ENCODE measurements around the gene FHOD3. TPM values are rescaled to one million over a fixed set of nuclear protein-coding genes. Genes with fewer than 3 reads are reported as not detected.

FHOD3 gene
- total RNA-seq, 2 donors from 2014 or later: 2.8 to 3.1 TPM

DNA sequence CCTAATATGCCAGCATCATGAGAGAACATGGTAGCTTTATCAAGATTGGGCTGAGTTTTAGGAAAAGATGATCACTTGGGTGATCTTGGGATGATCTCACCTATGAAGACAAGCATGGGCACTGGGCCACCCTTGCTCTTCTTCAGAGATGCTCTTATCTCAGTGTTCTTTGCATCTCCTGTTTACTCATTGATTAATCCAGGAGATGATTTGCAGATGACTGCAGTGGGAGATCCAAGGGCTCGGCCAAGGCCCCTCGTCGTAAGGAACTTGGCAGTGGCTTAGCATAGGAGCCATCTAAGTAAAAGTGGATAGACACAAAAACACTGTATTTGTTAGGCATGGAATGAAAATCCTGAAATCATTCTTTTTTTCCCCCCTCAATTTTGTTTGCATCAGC, 228.4 kb downstream of the FHOD3 start:
- Mint-ChIP-seq H3K9me3 (no peaks in the 10 kb centered on the region), H3K27me3 (ENCODE audit: insufficient read depth) (no peaks in the 10 kb centered on the region), H3K36me3 (ENCODE audit: low read depth) (no peaks in the 10 kb centered on the region), H3K4me1 (peaks cover 3% of the 10 kb centered on the region), H3K27ac (no peak overlapping the region), H3K4me3 (no peak overlapping the region)
- Histone ChIP-seq H3K9me3 (ENCODE audit: control insufficient read depth, low read length) (no peaks in the 10 kb centered on the region), H3K27ac (ENCODE audit: low read depth, low read length) (no peak overlapping the region), H3K27me3 (ENCODE audit: control insufficient read depth, insufficient read depth, low read length, poor library complexity, severe bottlenecking) (no peaks in the 10 kb centered on the region), H3K36me3 (ENCODE audit: control insufficient read depth, insufficient read depth, low read length) (no peaks in the 10 kb centered on the region), H3K4me3 (ENCODE audit: low read length) (no peak overlapping the region), H3K4me1 (ENCODE audit: control insufficient read depth, insufficient read depth, low read length) (no peaks in the 10 kb centered on the region), H3K9ac (ENCODE audit: extremely low read depth, low read length, poor library complexity, severe bottlenecking) (no peak overlapping the region)
- 93 to 94% methylated on average over 2 to 3 of the region's 3 CpGs for WGBS, 2 experiments (ENCODE audit: insufficient coverage in 1 of 2, insufficient read length in 1 of 2)
- no peak for DNase-seq
- TF ChIP-seq, protein P1, sequence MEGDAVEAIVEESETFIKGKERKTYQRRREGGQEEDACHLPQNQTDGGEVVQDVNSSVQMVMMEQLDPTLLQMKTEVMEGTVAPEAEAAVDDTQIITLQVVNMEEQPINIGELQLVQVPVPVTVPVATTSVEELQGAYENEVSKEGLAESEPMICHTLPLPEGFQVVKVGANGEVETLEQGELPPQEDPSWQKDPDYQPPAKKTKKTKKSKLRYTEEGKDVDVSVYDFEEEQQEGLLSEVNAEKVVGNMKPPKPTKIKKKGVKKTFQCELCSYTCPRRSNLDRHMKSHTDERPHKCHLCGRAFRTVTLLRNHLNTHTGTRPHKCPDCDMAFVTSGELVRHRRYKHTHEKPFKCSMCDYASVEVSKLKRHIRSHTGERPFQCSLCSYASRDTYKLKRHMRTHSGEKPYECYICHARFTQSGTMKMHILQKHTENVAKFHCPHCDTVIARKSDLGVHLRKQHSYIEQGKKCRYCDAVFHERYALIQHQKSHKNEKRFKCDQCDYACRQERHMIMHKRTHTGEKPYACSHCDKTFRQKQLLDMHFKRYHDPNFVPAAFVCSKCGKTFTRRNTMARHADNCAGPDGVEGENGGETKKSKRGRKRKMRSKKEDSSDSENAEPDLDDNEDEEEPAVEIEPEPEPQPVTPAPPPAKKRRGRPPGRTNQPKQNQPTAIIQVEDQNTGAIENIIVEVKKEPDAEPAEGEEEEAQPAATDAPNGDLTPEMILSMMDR (conservative IDR thresholded peaks at IDR 0.05): no peak

DNA sequence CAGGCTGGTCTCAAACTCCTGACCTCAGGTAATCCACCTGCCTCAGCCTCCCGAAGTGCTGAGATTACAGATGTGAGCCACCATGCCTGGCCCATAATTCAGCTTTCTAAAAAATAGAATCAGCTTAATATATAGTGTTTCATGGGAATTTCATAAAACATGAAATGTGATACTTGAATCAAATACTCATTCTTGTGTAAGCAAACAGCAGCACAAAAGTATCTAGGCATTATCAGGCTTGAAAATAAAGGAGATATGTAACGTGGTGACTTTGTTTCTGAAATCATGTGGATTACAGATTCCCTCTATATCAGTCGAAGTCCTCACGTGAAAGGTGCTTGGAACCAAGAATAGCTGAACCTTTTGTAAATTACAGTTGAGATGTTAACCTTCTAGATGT, 229.1 kb downstream of the FHOD3 start:
- no peak overlapping the region for H3K27ac Mint-ChIP-seq
- no peaks in the 10 kb centered on the region for H3K36me3 Mint-ChIP-seq (ENCODE audit: low read depth)
- Histone ChIP-seq H3K36me3 (ENCODE audit: control insufficient read depth, insufficient read depth, low read length) (no peaks in the 10 kb centered on the region), H3K27me3 (ENCODE audit: control insufficient read depth, insufficient read depth, low read length, poor library complexity, severe bottlenecking) (no peaks in the 10 kb centered on the region), H3K9me3 (ENCODE audit: control insufficient read depth, low read length) (no peaks in the 10 kb centered on the region), H3K4me1 (ENCODE audit: control insufficient read depth, insufficient read depth, low read length) (no peaks in the 10 kb centered on the region), H3K9ac (ENCODE audit: extremely low read depth, low read length, poor library complexity, severe bottlenecking) (no peak overlapping the region), H3K27ac (ENCODE audit: low read depth, low read length) (no peak overlapping the region), H3K4me3 (ENCODE audit: low read length) (no peak overlapping the region)
- H3K27me3 Mint-ChIP-seq (ENCODE audit: insufficient read depth): no peaks in the 10 kb centered on the region
- TF ChIP-seq, protein P1 (conservative IDR thresholded peaks at IDR 0.05): no peak
- H3K9me3 Mint-ChIP-seq: no peaks in the 10 kb centered on the region
- H3K4me1 Mint-ChIP-seq: peaks cover 3% of the 10 kb centered on the region
- no peak overlapping the region for H3K4me3 Mint-ChIP-seq
- no peak for DNase-seq
- WGBS, 2 experiments (ENCODE audit: insufficient coverage in 1 of 2, insufficient read length in 1 of 2): 98 to 100% methylated on average over 3 to 4 of the region's 4 CpGs

DNA sequence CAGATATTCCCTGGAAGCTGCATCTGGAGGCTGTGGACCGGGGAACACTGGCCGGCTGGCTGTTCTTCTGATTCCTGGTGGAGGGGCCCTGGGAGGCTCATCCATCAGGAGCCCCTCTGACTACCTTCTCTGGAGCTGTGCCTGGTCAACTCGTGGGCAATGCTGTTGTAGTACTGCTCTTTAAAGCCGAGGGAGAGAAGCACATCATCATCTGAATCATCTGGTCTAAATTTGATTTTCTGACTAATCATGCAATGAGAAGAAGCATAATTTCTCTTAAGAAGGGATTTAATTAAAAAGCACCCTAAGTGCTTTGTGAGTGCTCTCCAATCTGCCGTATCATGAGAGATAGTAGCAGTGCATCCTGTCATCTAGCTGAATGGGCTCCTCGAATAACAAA, 229.5 kb downstream of the FHOD3 start:
- Histone ChIP-seq H3K27me3 (ENCODE audit: control insufficient read depth, insufficient read depth, low read length, poor library complexity, severe bottlenecking) (no peaks in the 10 kb centered on the region), H3K4me3 (ENCODE audit: low read length) (no peak overlapping the region), H3K4me1 (ENCODE audit: control insufficient read depth, insufficient read depth, low read length) (no peaks in the 10 kb centered on the region), H3K27ac (ENCODE audit: low read depth, low read length) (no peak overlapping the region), H3K9ac (ENCODE audit: extremely low read depth, low read length, poor library complexity, severe bottlenecking) (no peak overlapping the region), H3K36me3 (ENCODE audit: control insufficient read depth, insufficient read depth, low read length) (no peaks in the 10 kb centered on the region), H3K9me3 (ENCODE audit: control insufficient read depth, low read length) (no peaks in the 10 kb centered on the region)
- Mint-ChIP-seq H3K4me3 (no peak overlapping the region), H3K27ac (no peak overlapping the region), H3K27me3 (ENCODE audit: insufficient read depth) (no peaks in the 10 kb centered on the region), H3K36me3 (ENCODE audit: low read depth) (no peaks in the 10 kb centered on the region), H3K9me3 (no peaks in the 10 kb centered on the region), H3K4me1 (peaks cover 3% of the 10 kb centered on the region)
- TF ChIP-seq, protein P1 (conservative IDR thresholded peaks at IDR 0.05): no peak
- WGBS, 2 experiments (ENCODE audit: insufficient coverage in 1 of 2, insufficient read length in 1 of 2): 91 to 98% methylated on average over 6 of the region's 6 CpGs
- no peak for DNase-seq
